HG03432 (cell line): Measurements from ENCODE around the gene MAD1L1.

ENCODE experiments used
- ATAC-seq: cut with Tn5 transposase; IDR thresholded peaks from one replicate; pipeline ENCODE4 v1.9.1; 2021; ENCODE audit warnings: mild to moderate bottlenecking, moderate library complexity; ENCODE audit not compliant: unreplicated experiment

The MAD1L1 gene

GRCh38 chr7:2094454-2095045 lies 138.2 kb downstream of the MAD1L1 start:
- ATAC-seq = no peak

GRCh38 chr7:2093843-2094220 lies 138.9 kb downstream of the MAD1L1 start:
- no peak for ATAC-seq

- no peak for ATAC-seq
These were observed 139.4 kb downstream of the MAD1L1 start for GRCh38 chr7:2093215-2093842.

GRCh38 chr7:2092279-2092678 lies 140.5 kb downstream of the MAD1L1 start:
- ATAC-seq = no peak

GRCh38 chr7:2090526-2091520 lies 141.9 kb downstream of the MAD1L1 start:
- ATAC-seq = no peak

GRCh38 chr7:2088801-2089200 lies 143.9 kb downstream of the MAD1L1 start:
- no peak for ATAC-seq

- ATAC-seq = no peak
These were observed 145.0 kb downstream of the MAD1L1 start for GRCh38 chr7:2087744-2088143.

- no peak for ATAC-seq
These were observed 146.5 kb downstream of the MAD1L1 start for GRCh38 chr7:2086229-2086628.

- no peak for ATAC-seq
These were observed 146.9 kb downstream of the MAD1L1 start for GRCh38 chr7:2085804-2086203.

- ATAC-seq = no peak
These were observed 147.8 kb downstream of the MAD1L1 start for GRCh38 chr7:2084781-2085505.

- ATAC-seq = no peak
These were observed 148.4 kb downstream of the MAD1L1 start for GRCh38 chr7:2084331-2084730.

- no peak for ATAC-seq
These were observed 149.4 kb downstream of the MAD1L1 start for GRCh38 chr7:2083362-2083761.

GRCh38 chr7:2082139-2082998 lies 150.4 kb downstream of the MAD1L1 start:
- ATAC-seq = no peak

- no peak for ATAC-seq
These were observed 151.1 kb downstream of the MAD1L1 start for GRCh38 chr7:2081526-2082135.

- no peak for ATAC-seq
These were observed 152.3 kb downstream of the MAD1L1 start for GRCh38 chr7:2080477-2080876.

- no peak for ATAC-seq
These were observed 152.7 kb downstream of the MAD1L1 start for GRCh38 chr7:2080060-2080387.

GRCh38 chr7:2079332-2080059 lies 153.2 kb downstream of the MAD1L1 start:
- no peak for ATAC-seq

GRCh38 chr7:2078899-2079298 lies 153.8 kb downstream of the MAD1L1 start:
- no peak for ATAC-seq

GRCh38 chr7:2076649-2077064 lies 156.1 kb downstream of the MAD1L1 start:
- no peak for ATAC-seq
